Measurements from ENCODE around the gene PIEZO2.

- TF ChIP-seq POLR2AphosphoS5 (IDR thresholded peaks at IDR 0.05) (no peak), CTCF (IDR thresholded peaks at IDR 0.05; ENCODE audit: poor library complexity, severe bottlenecking) (no peak), REST (IDR thresholded peaks at IDR 0.05; ENCODE audit: borderline replicate concordance) (no peak), EP300 (conservative IDR thresholded peaks at IDR 0.05; ENCODE audit: poor library complexity, severe bottlenecking) (no peak), RAD21 (conservative IDR thresholded peaks at IDR 0.05) (no peak), EZH2 (IDR thresholded peaks at IDR 0.05; ENCODE audit: borderline replicate concordance, insufficient read depth, low read length, poor library complexity, severe bottlenecking) (no peak), SMC3 (conservative IDR thresholded peaks at IDR 0.05; ENCODE audit: poor library complexity) (no peak), MXI1 (conservative IDR thresholded peaks at IDR 0.05; ENCODE audit: poor library complexity, severe bottlenecking) (no peak)
These were observed 364.7 kb downstream of the PIEZO2 start for GRCh38 chr18:10784596-10785202.
